DMS53 treated with DMSO at 0.1 percent for 48 hours (cell line): ENCODE data around the gene VNN1.
"Not testable (repeated sequence)": the region's sequence is repeated elsewhere in the genome, so short reads cannot be mapped to it uniquely, and the experiment has no call there.

ENCODE experiments used
- DNase-seq: peaks from one replicate; lab custom pipeline; 2025; ENCODE audit not compliant: unreplicated experiment; lab: John Stamatoyannopoulos, UW

VNN1 gene

DNA sequence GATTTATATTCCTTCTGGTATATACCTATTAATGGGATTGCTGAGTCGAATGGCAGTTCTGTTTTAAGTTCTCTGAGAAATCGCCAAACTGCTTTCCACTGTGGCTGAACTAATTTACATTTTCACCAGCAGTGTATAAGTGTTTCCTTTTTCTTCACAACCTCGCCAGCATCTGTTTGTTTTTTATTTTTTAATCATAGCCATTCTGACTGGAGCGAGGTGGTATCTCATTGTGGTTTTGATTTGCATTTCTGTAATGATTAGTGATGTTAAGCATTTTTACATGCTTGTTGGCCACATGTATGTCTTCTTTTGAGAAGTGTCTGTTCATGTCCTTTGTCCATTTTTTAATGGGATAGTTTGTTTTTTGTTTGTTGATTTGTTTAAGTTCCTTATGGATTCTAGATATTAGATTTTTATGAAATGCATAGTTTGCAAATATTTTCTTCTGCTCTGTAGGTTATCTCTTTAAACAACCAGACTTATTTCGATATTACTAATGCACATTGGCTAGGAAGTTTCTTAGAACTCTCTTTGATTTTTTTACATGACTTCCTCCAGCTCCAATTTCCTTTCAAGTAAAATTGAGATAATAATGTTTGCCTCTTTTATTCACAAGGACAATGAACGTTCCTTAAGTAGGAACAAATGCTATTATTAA, 12.2 kb upstream of the VNN1 start:
- DNase-seq: no peak

DNA sequence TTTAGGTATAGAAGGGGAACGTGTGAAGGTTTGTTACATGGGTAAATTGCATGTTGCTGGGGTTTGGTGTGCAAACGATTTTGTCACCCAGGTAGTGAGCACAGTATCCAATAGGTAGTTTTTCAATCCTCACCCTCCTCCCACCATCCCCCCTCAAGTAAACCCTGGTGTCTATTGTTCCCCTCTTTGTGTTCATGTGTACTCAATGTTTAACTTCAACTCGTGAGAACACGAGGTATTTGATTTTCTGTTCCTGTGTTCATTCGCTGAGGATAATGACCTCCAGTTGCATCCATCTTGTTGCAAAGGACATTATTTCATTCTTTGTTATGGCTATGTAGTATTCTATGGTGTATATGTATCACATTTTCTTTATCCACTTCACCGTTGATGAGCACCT, 11.6 kb upstream of the VNN1 start:
- no peak for DNase-seq

DNA sequence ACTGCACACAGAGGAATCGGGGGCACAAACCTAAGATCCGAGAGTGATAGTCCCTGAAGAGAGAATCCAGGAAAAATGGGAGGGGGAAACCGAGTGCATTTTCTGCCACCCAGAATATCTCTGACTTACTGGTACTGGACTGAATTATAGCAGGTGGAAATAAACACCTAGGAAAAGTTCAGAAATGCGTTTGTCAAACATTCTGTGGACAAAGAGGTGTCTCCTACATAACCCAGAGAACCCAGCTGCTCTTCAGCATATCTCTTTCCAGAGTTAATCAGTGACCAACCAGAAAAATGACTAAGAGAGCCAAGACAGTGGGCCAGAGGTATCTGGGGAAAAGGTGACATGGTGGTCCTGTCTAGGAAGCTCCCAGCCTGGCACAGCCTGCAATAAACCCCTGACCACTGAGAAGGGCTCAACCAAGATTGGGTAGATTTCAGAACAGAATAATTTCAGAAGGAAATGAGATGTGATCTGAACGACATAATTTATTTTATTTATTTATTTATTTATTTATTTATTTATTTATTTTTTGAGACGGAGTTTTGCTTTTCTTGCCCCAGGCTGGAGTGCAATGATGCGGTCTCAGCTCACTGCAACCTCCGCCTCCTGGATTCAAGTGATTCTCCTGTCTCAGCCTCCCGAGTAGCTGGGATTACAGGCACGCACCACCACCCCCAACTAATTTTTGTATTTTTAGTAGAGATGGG, 6.0 kb upstream of the VNN1 start:
- DNase-seq: no peak

DNA sequence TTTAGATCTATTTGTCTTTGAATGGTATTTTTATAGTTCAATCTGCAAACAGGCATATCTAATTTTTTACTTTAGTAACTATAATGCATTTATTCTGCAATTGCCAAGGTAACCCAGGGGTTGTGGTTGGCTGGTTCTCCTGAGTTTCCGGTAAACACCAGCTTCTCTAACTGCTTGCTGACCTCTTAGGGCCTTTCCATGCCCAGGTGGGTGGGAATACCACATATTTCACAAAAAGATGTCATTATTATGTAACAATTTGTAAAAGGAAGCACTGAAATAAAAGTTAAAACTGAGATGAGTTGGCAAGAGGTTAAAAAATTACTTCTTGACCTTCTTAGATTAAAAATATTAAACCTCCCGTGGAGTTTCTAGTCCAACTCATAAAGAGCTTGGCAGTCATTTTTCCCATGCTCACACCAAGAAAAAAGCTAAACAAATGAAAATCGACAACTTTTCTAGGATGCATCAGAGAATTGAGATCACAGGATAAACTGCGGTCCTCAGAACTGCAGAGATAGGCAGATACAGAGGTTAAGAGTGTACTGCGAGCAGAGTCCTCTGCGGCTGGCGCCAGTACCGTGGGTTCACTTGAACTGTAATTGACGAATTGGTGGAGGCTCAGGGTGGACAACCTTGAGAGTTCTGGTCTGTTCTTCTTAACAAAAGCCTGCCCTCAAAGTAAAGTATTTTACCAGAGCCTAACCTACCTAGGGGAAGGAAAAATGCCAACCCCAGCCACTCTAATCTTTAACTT, 2.2 kb upstream of the VNN1 start:
- no peak for DNase-seq

DNA sequence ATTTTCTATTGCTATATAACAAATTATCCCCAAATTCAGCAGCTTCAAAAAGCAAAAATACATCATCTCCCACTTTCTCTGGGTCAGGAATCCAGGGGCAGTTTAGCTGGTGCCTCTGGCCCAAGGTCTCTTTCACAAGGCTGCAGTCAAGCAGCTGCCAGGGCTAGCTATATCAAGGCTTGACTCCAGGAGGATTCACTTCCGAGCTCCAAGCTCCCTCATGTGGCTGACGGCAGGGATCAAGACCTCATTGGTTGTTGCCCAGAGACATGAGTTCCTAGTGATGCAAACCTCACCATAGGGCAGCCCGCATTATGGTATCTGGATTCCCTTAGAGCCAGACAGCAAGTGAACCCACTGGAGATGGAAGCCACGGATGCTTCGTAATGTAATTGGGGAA, 1.3 kb upstream of the VNN1 start:
- no peak for DNase-seq

DNA sequence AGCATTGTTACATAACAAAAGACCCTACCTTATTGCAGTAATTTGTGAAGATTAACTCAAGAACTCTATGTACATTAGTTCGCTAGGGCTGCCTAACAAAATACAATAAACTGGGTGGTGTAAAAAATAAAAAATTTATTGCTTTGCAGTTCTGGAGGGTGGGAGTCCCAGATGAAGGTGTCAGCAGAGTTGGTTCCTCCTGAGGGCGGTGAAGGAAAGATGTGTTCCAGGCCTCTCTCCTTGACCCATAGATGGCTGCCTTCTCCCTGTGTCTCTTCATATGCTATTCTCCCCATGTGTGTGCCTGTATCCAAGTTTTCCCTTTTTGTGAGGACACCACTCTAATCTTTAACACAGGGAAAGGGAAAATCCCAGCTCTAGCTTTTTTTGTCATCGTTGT, 305 bp upstream of the VNN1 start:
- DNase-seq: no peak

DNA sequence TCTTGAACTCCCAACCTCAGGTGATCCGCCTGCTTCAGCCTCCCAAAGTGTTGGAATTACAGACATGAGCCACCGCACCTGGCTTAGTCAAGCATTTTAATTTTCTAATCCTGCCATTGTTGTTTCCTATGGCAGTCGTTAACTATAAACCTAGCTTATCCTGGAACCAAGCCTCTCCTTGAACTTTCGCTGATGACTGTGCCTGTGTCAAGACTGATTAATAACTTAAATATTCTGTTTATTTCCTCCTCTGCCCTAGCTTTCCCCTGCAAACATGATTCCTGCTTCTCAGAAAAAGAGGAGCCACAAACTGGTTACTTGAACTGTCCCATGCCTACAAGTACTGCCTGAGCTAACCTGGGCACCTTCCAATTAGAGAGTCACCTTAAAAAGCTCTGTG, 1.5 kb downstream of the VNN1 start:
- DNase-seq: no peak

DNA sequence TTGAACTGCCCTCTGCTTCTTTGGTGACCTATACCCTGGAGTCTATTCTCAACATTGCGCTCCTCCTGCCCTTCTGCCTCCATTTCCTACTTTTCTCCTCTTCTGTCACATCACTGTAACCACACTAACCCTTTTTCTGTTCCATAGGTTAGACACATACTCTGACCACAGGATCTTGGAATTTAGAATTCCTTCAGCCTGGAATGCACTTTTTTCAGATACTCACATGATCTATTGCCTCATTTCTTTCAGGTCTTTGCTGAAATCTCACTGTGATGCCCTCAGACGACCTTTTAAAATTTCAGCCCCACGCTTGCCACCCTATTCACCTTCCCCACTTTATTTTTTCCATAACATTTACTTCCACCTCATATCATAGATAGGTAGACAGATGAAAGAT, 5.1 kb downstream of the VNN1 start:
- no peak for DNase-seq

DNA sequence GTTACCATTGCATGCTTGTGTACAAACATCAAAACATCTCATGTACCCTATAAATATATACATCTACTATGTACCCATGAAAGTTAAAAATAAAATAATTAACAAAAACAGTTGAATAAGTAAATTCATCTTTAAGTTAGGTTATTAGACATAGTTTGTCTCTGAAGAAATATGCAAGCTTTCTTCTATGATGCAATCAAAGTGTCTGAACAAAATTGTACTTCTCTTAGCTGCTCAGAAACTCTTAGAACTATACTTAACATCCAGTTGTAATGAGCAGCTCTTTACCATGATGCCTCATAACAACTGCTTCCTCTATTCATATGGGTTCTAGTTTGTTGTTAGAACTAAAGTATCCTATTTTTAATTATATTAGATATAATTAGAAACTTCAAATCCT, 5.9 kb downstream of the VNN1 start:
- DNase-seq: no peak

DNA sequence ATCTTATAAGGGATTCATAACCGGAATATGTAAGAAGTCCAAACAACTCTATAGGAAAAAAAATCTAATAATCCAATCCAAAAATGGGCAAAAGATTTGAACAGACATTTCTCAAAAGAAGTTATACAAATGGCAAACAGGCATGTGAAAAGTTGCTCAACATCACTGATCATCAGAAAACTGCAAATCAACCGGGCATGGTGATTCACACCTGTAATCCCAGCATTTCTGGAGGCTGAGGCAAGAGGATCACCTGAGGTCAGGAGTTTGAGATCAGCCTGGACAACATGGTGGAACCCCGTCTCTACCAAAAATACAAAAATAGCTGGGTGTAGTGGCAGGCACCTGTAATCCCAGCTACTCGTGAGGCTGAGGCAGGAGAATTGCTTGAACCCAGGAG, 7.1 kb downstream of the VNN1 start:
- DNase-seq: not testable (repeated sequence)

DNA sequence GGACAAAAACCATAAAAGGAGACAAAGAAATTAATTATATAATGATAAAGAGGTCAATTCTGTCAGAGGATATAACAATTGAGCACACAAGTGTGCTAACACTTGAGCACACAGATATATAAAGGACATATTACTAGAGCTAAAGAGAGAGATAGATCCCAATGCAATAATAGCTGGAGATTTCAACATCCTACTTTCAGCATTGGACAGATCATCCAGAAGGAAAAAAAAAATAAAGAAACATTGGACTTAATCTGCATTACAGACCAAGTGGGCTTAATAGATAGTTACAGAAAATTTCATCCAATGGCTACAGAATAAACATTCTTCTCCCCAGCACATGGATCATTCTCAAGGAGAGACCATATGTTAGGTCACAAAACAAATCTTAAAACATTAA, 9.9 kb downstream of the VNN1 start:
- no peak for DNase-seq

DNA sequence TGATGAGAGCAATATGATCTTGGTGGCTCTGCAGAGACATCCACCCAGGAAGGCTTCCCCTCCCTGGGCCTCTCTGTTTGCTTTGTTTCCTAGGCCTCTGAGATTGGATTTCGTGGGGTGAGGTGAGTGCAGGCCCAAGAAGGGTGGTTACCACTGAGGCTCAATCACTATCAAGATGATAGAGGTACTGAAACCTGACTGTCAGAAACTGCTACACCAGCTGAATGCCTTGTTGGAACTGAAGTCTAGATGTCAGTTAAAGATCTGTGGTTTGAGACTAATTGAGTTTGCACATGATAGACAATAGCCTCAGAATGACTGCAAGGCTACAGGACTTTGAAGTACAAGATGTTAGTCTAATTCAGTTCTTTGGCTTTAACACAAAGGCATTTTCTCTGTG, 15.2 kb downstream of the VNN1 start:
- DNase-seq: no peak

DNA sequence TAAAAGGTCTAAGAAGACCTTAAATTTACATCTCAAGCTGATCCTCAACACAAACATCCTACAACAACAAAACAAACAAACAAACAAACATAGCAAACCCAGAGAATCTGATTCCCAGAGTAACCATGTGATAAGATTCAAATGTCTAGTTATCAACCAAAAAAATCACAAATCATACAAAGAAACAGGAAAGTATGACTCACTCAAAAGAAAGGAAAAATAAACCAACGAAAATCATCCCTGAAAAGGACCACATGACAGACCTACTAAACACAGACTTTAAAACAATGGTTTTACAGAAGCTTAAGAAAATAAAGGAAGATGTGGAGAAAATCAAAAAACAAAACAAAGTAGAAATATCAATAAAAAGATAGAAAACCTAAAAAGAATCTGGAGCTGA, 18.1 kb downstream of the VNN1 start:
- no peak for DNase-seq

DNA sequence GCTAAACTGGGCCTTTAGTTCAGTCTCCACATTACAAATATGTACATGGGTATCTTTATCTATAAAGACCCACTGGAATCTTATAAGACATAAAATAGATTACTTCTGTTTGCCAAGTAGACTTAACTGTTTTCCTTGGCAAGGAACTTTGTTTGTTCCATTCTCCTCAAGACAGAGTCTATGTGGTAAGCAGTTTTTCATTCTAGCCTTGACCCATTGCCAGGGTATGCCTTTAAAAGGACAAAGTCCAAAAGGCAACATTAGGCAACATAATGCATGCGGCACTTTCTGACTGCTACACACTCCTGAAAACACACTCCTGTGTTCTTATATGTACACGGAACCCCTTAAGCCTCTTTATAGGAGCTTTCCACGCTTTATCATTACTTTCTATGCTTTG, 20.4 kb downstream of the VNN1 start:
- no peak for DNase-seq

DNA sequence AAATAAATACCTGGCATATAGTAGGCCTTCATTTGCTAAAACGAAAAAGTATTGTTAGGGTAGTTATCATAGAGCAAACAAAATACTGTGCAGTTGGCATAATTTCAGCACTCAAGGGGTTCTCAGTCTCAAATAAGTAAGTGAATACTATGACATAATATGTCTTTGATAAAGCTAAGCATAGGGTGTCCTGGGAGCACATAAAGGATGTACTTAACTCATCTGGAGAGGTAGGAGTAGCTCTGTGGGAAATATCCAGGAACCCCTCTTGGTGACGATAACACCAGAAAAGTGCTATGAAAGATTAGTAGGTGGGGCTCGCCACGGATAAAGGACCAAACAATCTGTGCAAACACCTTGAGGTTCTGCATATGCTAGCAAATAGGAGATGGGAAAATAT, 23.2 kb downstream of the VNN1 start:
- no peak for DNase-seq

DNA sequence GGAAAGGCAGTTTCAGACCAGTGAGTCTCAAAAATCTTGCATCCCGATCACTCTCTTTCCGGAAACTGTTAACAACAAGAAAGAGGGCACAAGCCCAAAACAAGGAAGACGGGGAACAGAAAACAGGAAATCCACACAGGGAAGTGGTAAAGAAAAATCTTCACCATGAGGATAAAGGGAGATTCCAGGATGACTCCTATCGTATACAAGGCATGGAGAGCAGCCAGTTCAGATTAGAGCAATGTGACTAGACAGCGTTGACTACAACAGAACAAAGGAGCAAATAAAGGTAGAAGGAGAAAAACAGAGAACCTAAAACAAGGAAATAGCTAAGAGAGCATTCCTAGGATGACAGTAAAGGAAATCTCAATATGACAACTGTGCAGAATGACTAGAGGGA, 26.5 kb downstream of the VNN1 start:
- DNase-seq: no peak

DNA sequence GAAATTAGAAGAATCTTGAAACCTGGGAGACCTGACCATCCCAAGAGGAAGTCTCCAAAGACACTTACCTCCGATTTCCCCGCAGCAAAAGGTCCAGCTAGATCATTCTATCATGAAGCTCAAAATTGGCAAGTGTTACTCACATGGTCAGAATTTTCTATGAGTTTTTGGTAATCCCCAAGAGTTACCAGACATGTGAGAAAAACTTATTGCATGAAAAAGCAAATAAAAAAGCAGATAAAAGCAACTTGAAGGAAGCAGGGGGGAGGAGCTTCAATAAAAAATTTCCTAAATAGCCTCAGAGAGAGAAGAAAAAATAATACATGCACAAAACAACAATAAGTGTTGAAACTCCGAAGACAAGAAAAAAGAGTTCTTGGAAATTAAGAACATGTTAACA, 27.3 kb downstream of the VNN1 start:
- no peak for DNase-seq

DNA sequence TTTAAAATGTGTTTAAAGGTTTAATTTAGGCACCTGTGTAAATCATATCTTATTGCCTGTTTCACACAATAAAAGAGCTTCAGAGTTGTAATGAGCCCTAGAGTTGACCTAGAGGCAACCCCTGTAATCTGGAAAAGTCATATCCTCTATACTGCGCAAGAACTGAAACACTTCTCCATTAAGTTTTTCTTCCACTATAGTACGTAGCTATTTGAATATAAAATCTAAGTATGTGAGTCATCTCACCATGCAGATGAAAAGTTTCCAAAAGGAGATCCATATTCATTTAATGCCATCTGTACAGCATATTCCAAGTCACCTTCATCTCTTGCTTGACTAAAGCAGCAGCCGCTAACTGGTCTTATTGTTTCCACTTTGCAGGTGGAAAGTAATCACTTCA, 28.8 kb downstream of the VNN1 start:
- DNase-seq: no peak

DNA sequence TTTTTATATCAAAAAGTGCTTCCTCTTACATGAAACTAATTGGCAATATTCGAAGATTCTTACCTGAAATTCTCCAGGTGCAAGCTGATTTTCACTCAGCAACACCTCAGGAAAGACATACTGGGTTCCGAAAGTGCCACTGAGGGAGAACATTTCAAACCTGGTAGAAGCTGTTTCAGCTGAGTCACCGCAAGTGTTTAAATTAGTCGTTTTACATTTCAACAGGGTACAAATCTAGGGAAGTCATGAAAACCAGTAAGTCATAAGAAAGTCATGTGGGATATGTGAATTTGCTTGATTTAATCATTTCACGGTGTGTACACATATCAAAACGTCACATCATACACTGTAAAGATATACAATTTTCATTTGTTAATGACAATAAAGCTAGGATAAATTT, 29.6 kb downstream of the VNN1 start:
- DNase-seq: no peak

DNA sequence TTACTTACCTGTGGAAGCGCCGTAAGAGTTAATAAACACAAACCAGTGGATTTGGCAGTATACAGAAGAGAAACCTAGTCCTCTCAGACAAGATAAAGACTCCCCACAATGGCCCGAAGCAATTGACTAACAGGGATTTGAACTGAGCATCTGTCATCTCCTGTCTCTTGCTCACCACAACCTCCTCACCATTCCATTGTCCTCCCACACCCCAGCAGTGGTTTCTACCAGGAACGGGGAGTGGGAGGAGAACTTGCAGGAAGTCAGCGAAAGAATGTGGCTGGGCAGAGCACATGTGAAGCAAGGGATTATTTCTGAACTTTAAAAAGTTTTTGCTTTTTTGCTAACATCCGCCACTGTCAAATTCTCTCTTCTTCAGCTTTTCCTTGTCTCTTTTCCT, 30.3 kb downstream of the VNN1 start:
- DNase-seq: no peak

DNA sequence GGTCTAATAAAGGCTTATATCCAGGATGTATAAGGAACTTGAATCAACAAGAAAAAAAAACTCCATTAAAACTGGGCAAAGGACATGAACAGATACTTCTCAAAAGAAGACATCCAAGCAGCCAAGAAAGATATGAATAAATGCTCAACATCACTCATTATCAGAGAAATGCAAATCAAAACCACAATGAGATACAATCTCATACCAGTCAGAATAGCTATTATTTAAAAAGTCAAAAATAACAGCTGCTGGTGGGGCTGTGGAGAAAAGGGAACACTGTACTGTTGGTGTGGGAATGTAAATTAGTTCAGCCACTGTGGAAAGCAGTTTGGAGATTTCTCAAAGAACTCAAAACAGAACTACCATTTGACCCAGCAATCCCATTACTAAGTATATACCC, 34.8 kb downstream of the VNN1 start:
- not testable (repeated sequence) for DNase-seq

DNA sequence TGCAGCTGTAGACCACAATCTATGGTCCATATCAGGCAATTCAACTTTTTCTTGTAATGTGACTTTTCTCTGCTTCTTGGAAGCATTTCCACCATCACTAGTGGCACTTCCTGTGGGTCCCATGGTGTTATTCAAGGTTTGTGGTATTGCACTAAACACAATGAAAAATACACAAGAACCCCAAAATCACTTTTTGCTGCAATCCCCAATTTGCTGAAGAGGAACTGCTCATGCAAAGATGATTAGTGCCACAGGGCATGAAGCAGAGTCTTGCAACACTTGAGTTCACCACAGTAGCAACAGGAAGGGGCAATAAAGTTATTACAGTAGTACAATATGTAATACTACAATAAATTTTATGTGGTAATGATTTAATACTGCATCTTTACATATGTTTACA, 38.1 kb downstream of the VNN1 start:
- no peak for DNase-seq
